ENCODE results near the gene GRIK4.
"Not testable (repeated sequence)": the region's sequence is repeated elsewhere in the genome, so short reads cannot be mapped to it uniquely, and the experiment has no call there.

The GRIK4 gene

DNA sequence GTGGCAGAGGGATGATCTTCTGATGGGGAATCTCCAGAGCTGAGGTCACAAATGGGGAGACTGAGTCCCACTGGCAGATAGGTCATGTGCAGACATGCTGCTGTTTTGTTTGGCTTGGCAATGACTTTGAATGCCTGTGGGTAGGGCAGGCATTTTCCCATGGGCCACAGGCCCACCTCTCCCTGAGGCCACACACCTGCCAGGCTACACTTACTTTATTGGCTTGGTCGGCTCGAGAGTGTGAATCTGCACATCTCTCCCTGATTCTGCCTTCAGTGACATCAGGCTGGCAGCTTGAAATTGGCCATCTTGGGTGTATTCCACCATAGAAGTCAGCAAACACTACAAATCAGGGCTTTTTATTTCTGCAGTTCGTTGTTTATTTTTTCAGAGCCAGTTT, 91.5 kb downstream of the GRIK4 start:
- DNase-seq (ENCODE audit: low read depth in 2 of 2) = no peak

- no peak for DNase-seq (ENCODE audit: low read depth in 2 of 2)
Observed at GRCh38 chr11:120605469-120605868, 93.9 kb downstream of the GRIK4 start.

DNA sequence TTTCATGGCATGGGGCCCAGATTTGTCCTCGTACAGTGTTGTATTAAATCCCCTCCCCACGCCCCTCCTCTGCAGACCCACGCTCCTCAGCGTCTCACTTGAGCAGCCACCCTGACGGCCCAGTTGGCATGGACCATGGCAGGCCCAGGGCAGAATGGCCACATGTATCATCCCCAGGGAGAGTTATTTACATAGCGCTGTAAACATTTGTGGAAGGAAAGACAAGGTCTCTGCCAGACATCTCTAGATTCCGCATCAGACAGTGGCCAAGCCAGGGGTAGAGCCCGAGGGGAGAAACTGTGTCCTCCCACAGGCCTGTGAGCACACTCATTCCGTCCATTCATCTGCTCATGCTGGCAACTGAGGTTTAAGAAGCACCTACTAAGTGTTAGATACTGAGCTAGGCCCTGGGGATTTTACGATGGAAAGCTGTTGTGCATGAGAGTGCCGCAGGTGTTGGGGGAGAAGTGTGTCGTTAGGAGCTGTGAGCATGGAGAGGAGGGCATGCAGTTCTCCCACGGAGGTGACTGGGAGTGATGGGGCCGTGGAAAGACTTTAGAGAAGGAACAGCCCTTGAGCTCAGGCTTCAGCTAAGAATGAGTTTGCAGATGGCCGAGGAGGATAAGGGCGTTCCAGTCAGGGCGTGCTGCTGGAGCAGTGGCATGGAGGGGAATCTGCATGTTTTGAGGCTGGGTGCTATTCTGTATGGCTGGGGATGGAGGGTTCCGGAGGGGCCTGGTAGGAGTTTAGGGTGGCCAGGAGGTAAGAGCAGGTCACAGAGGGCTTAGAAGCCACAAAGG, 94.9 kb downstream of the GRIK4 start:
- no peak for DNase-seq (ENCODE audit: low read depth in 2 of 2)

DNA sequence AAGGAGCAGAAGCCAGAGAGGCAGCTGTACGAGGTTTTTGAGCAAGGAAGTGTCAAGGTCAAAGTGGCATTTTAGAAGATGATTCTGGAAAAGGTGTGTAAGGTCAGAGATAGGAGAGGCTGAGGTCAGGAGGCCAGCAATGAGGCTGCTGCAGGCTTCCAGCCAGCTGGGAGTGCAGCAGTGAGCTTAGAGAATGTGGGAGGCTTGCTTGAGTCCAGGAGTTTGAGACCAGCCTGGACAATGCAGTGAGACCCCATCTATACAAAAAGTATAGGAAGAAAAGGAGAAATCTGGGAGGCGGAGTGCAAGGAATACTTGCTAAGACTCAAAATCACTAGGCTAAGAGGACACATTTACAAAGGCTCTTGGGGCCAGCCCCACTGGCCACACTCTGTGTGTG, 96.5 kb downstream of the GRIK4 start:
- no peak for DNase-seq (ENCODE audit: low read depth in 2 of 2)

GRCh38 chr11:120608760-120609211, 97.2 kb downstream of the GRIK4 start:
- peak in 1 of 2 experiments; percentile 15 for DNase-seq (ENCODE audit: low read depth in 2 of 2)

DNA sequence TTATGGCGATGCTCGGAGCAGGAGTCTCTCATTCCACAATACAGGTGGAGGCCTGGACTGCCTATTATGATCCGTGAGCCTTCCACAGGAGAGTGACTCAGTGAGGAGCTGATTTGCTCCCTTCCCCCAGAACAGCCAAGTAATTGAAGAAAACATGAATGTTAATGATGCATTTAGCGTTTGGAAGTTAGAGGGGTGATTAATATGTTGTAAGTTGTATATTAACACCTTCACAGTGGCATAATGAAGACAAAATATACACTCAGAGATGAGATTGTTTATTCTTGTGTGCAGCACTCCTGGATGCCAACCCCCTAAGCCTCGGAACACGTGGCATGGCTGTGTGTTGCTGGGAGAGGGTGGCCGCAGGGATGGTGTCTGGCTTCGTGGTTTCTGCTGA, 98.6 kb downstream of the GRIK4 start:
- DNase-seq (ENCODE audit: low read depth in 2 of 2) = no peak

DNA sequence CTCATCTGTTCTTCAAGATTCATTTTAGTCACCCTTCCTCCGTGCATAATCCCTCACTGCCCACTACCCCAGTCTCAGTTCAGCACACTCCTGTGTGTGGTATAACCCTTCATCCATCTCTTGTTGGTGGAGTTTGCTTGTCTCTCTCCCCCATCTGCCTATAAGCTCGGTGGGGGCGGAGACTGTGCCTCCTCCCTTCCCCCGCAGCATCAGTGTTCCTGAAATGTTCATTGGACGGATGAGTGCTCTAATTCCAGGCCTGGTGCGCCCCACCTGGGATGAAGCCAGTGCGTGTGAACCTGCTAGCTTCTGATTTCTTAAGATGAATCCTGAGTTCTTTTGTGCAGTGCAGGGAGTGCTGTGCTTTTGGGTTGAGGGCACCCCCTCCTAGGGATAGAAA, 100.0 kb downstream of the GRIK4 start:
- no peak for DNase-seq (ENCODE audit: low read depth in 2 of 2)

DNA sequence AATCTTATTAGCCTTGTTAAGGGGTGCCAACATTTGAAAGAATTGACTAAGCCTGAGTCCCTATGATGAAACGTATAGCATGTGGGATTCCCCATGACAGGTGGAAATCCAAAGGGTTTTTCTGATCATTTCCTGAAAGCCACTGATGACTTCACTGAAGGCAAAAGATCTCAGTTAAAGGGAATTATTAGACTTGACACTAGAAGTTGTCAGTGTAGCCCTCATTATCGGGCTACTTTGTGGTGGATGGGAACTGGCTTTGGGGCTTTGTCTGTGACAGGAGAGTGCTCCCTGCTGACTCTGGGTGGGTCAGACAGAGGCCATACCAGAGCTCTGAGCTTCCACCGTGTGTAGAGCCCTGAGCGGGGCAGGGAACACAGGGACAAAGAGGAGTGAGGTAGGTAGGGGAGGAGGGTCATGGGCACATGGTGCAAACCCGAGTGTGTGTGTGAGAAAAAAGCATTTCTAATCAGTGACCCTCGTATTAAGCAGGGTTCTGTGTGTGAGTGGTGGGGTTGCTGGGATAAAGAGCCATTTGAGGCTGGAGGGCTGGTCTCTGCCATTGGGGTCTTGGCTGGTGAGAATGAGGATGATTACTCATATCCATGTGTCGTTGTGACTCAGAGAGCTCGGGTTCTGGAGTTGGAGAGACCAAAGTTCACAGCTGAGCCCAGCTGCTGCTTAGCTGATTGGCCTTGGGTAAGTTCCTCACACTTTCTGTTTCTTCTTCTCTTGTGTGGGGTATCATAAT, 101.1 kb downstream of the GRIK4 start:
- DNase-seq (ENCODE audit: low read depth in 2 of 2) = no peak

DNA sequence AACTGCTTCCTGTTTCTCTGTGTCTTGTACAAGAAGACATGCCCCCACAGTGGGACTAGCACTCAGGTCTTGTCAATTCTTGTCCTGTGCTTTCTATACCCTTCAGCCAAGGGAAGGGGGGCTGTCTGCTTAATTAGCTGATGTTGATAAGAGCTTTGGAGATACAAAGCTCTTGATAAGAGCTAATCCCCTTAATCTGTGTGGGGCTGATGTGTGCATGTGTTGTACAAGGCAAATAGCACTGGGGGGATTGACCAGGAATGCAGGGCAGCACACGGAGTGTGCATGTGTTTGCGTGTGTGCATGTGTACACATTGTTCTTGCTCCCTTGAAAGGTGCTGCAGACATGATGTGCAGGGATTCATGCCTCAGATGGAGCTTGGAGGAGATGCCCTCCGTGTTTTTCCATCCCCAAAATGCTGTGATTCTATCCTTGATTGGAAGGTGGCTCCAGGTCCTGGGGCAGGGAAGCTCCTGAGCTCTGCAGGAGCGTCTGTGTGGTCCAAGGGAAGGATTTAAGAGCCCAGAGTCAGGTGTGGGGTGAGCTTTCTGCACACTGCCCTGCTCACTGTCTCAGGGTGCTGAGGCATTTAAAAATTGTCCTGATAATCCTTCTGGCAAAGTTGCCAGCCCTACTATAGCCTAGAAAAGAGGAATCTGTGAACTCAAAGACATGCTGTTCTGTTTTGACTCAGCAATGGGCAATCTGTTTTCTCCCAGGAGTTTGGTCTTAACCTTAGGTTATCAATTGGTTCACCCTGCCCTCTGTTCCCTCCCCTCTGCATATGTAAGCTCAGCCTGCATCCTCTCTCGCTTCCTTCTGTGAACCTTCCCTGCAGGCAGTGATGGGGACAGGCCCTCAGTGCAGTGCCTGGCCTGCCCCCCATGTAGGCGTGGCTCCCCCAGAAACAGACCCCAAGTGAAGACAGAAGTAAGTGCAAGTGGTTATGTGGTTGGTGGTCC, 102.0 kb downstream of the GRIK4 start:
- DNase-seq (ENCODE audit: low read depth in 2 of 2) = no peak

DNA sequence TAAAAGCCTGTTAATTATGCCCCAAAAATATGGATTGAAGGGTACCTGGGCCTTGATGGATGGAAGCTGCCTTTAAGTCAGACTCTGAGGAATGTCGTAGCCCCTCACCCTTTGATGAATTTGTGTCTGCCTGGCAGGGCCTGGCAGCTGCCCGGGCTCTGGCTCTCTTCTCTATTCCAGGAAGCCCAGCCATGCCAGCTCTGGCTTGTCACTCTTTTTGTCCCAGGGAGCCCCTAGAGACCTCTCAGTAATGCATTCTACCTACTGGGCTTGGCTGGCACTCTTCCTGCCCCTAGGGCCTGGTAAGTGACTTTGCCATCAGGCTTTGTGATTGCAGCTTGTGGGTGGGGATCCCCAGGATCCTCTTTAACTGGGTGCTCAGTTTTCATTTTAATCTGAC, 103.8 kb downstream of the GRIK4 start:
- DNase-seq (ENCODE audit: low read depth in 2 of 2) = no peak

DNA sequence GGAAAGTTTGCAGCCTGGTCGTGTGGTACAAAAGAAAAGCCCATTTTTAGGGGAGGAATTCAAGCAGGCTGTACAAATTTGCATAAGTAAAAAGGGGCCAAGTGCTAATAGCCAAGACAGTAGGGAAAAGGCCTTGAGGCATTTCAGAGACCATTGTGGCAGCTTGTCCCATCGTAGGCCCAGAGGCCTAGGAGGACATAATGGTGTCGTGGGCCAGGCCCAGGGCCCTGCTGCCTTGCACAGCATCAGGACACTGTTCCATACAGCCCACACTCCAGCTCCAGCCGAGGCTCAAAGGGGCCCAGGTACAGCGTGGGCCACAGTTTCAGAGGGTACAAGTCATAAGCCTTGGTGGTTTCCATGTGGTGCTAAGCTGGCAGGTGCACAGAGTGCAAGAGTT, 106.9 kb downstream of the GRIK4 start:
- DNase-seq (ENCODE audit: low read depth in 2 of 2) = no peak

GRCh38 chr11:120622189-120622875, 110.8 kb downstream of the GRIK4 start:
- no peak for DNase-seq (ENCODE audit: low read depth in 2 of 2)

DNA sequence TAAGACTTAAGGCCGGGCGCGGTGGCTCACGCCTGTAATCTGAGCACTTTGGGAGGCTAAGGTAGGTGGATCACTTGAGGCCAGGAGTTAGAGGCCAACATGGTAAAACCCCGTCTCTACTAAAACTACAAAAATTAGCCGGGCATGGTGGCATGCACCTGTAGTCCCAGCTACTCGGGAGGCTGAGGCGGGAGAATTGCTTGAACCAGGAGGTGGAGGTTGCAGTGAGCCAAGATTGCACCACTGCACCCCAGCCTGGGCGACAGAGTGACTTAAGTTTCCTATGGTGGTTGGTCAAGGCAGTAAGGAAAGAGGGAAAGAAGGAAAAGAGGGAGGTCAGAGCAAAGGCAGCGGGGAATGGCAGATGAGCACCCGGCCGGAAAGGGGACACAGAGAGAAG, 113.4 kb downstream of the GRIK4 start:
- DNase-seq (ENCODE audit: low read depth in 2 of 2) = not testable (repeated sequence)

DNA sequence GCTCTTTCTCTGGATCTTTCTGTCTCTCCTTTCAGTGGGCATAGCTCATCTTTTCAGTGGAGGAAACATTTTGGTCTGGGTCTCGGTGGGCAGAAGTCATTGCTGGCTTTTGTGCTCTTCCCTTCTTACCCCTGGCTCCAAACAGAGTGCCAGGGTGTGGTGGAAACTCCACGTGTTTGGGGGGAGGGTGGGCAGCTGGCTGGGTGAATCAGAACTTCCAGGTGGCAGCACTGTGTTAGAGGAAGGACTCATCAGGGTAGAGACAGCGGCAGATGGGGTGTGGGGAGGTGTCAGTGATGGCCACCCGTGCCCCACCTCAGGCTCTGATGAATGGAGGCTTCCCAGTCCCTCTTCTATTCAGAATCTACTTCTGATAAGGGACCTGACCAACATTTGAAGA, 114.0 kb downstream of the GRIK4 start:
- no peak for DNase-seq (ENCODE audit: low read depth in 2 of 2)

GRCh38 chr11:120626791-120627190, 115.2 kb downstream of the GRIK4 start:
- DNase-seq (ENCODE audit: low read depth in 2 of 2) = no peak

DNA sequence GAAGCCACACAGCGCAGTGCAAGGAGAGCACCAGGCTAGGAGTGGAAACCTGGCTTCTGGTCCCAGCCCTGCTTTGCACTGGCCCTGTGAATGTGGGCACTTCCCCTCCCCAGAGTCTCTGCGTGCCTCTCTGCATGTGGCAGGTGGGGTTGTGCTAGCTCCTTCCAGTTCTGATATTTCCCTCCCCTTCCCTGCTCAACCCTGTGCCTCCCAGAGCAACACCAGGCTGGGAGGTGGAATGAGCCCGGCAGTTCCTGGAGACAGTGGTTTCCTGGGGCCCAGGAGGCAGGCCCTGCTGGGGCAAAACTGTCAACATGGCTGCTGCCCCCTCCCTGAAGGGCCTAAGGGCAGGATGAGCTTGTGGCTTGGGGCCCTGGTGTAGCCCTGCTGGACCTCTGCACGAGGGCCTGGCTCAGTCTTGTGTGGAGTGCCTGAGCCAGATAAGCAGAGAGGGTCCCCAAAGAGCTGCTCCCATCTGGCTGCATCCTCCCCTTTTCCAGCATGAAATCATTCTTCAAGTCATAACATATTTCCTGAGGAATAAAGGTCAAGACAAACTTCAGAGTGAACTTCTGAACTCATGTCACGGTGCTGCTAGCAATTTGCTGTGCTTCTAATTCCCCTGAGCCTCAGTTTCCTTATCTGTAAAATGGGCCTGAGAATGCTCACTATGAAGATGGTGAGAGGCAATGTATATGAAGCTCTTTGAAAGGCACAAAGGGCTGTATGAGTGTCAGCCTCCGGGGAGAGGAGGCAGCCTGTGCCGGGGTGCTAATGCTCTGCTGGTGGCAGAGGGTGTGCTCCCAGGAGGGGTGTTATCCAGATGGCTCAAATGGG, 116.0 kb downstream of the GRIK4 start:
- DNase-seq (ENCODE audit: low read depth in 2 of 2) = no peak

DNA sequence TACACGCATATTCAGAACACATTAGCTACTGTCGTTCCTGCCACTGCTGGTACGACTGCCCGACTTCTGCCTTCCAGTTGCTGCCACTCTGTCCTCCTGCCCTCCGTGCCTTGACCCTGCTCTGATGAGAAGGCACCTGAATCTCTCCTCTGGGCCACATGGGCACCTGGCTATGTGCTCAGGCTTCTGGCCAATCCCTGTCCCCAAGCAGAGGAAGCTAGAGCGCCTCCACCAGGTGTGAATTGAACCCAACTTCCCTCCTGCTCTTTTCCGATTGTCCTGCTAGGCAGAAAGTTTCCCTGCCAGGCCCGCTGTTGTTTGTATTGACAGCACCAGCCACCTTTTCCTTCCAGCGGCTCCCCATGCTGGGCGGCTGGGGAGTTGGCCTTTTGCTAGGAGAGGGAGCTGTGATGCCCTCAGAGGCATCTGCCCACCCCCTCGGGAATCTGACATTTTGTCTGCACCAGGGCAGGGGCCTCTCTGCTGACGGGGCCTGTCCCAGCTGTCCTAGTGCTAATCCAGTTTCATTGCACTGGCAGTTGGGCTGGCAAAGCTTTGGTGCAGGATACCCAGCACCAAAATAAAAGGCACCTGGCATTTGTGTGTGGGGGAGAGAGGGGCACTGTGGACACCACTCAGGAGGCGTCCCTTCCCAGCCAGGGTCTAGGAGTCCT, 118.0 kb downstream of the GRIK4 start:
- DNase-seq (ENCODE audit: low read depth in 2 of 2) = no peak

GRCh38 chr11:120630122-120630521, 118.6 kb downstream of the GRIK4 start:
- no peak for DNase-seq (ENCODE audit: low read depth in 2 of 2)

GRCh38 chr11:120632579-120632978, 121.0 kb downstream of the GRIK4 start:
- no peak for DNase-seq (ENCODE audit: low read depth in 2 of 2)

Data from fibroblast of skin of left biceps (primary cell).